GM23338 (cell line): ENCODE data around the gene PDE7B. TPM values are rescaled to one million over a fixed set of nuclear protein-coding genes. Genes with fewer than 3 reads are reported as not detected.

Source experiments
- ATAC-seq: fragments of 200-7000 bp; cut with Tn5 transposase; 3 replicates; pipeline ENCODE4 v1.9.1; 2020
- DNase-seq: peaks from one replicate; pipeline ENCODE4 v3.0.0-alpha.2; 2015; ENCODE audit warnings: low spot score
- H2AFZ ChIP-seq: fragments of 200-600 bp; sonication (generic); 2 replicates; pipeline ENCODE4 v1.8.0; 2016; ENCODE audit warnings: antibody characterized with exemption, mild to moderate bottlenecking, moderate library complexity
- H3F3A ChIP-seq: fragments of 200-600 bp; sonication (generic); replicated peaks from 2 replicates; pipeline ENCODE4 v1.8.0; 2017; ENCODE audit warnings: antibody characterized with exemption, mixed run types, low read depth
- H3K27ac ChIP-seq: fragments of 200-600 bp; sonication (generic); 2 replicates; pipeline ENCODE4 v1.6.1; 2016; ENCODE audit warnings: low read depth
- H3K27me3 ChIP-seq: fragments of 200-600 bp; sonication (generic); 2 replicates; pipeline ENCODE4 v1.8.0; 2016; ENCODE audit warnings: mild to moderate bottlenecking, mixed run types, moderate library complexity; ENCODE audit not compliant: insufficient read depth
- H3K36me3 ChIP-seq: fragments of 200-600 bp; sonication (generic); 2 replicates; pipeline ENCODE4 v1.8.0; 2016; ENCODE audit warnings: mild to moderate bottlenecking; ENCODE audit not compliant: insufficient read depth
- H3K4me1 ChIP-seq: fragments of 200-600 bp; sonication (generic); 2 replicates; pipeline ENCODE4 v1.8.0; 2016; ENCODE audit warnings: mild to moderate bottlenecking, moderate library complexity; ENCODE audit not compliant: insufficient read depth
- H3K4me2 ChIP-seq: fragments of 200-600 bp; sonication (generic); 2 replicates; pipeline ENCODE4 v1.7.1; 2017; ENCODE audit warnings: mixed run types
- H3K4me3 ChIP-seq: fragments of 200-600 bp; sonication (generic); 2 replicates; pipeline ENCODE4 v1.6.1; 2016; ENCODE audit warnings: mixed run types
- H3K79me2 ChIP-seq: fragments of 200-600 bp; sonication (generic); replicated peaks from 2 replicates; pipeline ENCODE4 v1.8.0; 2017; ENCODE audit warnings: mild to moderate bottlenecking; ENCODE audit not compliant: insufficient read depth
- H3K9me2 ChIP-seq: fragments of 200-600 bp; sonication (generic); 2 replicates; pipeline ENCODE4 v1.8.0; 2017; ENCODE audit not compliant: insufficient read depth
- H4K20me1 ChIP-seq: fragments of 200-600 bp; sonication (generic); replicated peaks from 2 replicates; pipeline ENCODE4 v1.8.0; 2017; ENCODE audit warnings: mild to moderate bottlenecking; ENCODE audit not compliant: insufficient read depth
- H3K27ac Mint-ChIP-seq: 2 replicates; pipeline ENCODE4 v1.8.0; 2020; ENCODE audit warnings: inconsistent platforms, mild to moderate bottlenecking, moderate library complexity, mixed read lengths
- H3K27me3 Mint-ChIP-seq: 3 replicates; pipeline ENCODE4 v1.8.0; 2022; ENCODE audit warnings: low read depth, mild to moderate bottlenecking, moderate library complexity, mixed read lengths, inconsistent platforms; ENCODE audit not compliant: insufficient read depth, poor library complexity
- H3K36me3 Mint-ChIP-seq: 3 replicates; pipeline ENCODE4 v1.8.0; 2021; ENCODE audit warnings: low read depth, mild to moderate bottlenecking, inconsistent platforms, moderate library complexity, mixed read lengths
- H3K4me1 Mint-ChIP-seq: 3 replicates; pipeline ENCODE4 v1.8.0; 2020; ENCODE audit warnings: mild to moderate bottlenecking, inconsistent platforms, mixed read lengths
- H3K4me3 Mint-ChIP-seq: 3 replicates; pipeline ENCODE4 v1.8.0; 2021; ENCODE audit warnings: moderate library complexity, mild to moderate bottlenecking, inconsistent platforms, mixed read lengths
- H3K9me3 Mint-ChIP-seq: 3 replicates; pipeline ENCODE4 v1.8.0; 2020; ENCODE audit warnings: moderate library complexity, mild to moderate bottlenecking, inconsistent platforms, mixed read lengths
- CREB1 ChIP-seq: fragments of 250-450 bp; sonication (Bioruptor Pico); IDR thresholded peaks from 2 replicates; pipeline ENCODE4 v1.5.0; 2020; ENCODE audit warnings: low read depth, mild to moderate bottlenecking, moderate library complexity
- CTCF ChIP-seq, 2 experiments: fragments of 200-600 bp in 1 of 2; sonication (generic) in 1 of 2; conservative IDR thresholded peaks; 2 replicates each; pipeline versions ENCODE4 v1.5.1 to v1.6.1; 2016 to 2017; ENCODE audit warnings: antibody characterized with exemption in 2 of 2, low read depth in 2 of 2, mild to moderate bottlenecking in 2 of 2, moderate library complexity in 1 of 2
- ETS1 ChIP-seq: IDR thresholded peaks from 2 replicates; pipeline ENCODE4 v1.6.1; 2016; ENCODE audit warnings: antibody characterized with exemption
- EZH2 ChIP-seq: fragments of 200-600 bp; sonication (generic); IDR thresholded peaks from one replicate; pipeline ENCODE4 v1.8.0; 2017; ENCODE audit warnings: antibody characterized with exemption, mild to moderate bottlenecking, low read depth; ENCODE audit not compliant: unreplicated experiment
- EZH2phosphoT487 ChIP-seq: fragments of 200-600 bp; sonication (generic); IDR thresholded peaks from one replicate; pipeline ENCODE4 v1.8.1; 2018; ENCODE audit warnings: antibody characterized with exemption; ENCODE audit not compliant: unreplicated experiment
- JUNB ChIP-seq: IDR thresholded peaks from one replicate; pipeline ENCODE4 v1.6.1; 2016; ENCODE audit warnings: antibody characterized with exemption; ENCODE audit not compliant: unreplicated experiment
- NANOG ChIP-seq: IDR thresholded peaks from 2 replicates; pipeline ENCODE4 v1.6.1; 2016; ENCODE audit warnings: antibody characterized with exemption, borderline replicate concordance
- POLR2AphosphoS5 ChIP-seq: IDR thresholded peaks from 2 replicates; pipeline ENCODE4 v1.6.1; 2016; ENCODE audit warnings: antibody characterized with exemption, low read depth
- REST ChIP-seq: IDR thresholded peaks from one replicate; pipeline ENCODE4 v1.6.1; 2018; ENCODE audit warnings: antibody characterized with exemption; ENCODE audit not compliant: unreplicated experiment
- STAT1 ChIP-seq: IDR thresholded peaks from one replicate; pipeline ENCODE4 v1.6.1; 2016; ENCODE audit warnings: antibody characterized with exemption; ENCODE audit not compliant: unreplicated experiment
- ZNF114 ChIP-seq: fragments of 250-450 bp; sonication (Bioruptor Pico); IDR thresholded peaks from 2 replicates; pipeline ENCODE4 v1.5.0; 2020; ENCODE audit warnings: mild to moderate bottlenecking, moderate library complexity
- ZNF331 ChIP-seq: fragments of 250-450 bp; sonication (Bioruptor Pico); IDR thresholded peaks from 2 replicates; pipeline ENCODE4 v1.5.0; 2020; ENCODE audit warnings: low read depth, mild to moderate bottlenecking, moderate library complexity
- ZNF462 ChIP-seq: fragments of 250-450 bp; sonication (Bioruptor Pico); IDR thresholded peaks from 2 replicates; pipeline ENCODE4 v1.5.0; 2020; ENCODE audit warnings: mild to moderate bottlenecking, moderate library complexity
- polyA plus RNA-seq: library from polyadenylated mRNA; unstranded; fragments of >200 nt; fragmentation: Nextera tagmentation; extraction: Ambion mirVana; gene quantifications from 2 replicates; pipeline ENCODE4 v1.2.1, GENCODE V29; 2016
- total RNA-seq: library from RNA; depleted of rRNA; stranded (reverse); fragments of >200 nt; shearing (Covaris generic); gene quantifications from 2 replicates; pipeline ENCODE4 v1.2.3, GENCODE V29; 2014

PDE7B gene
- total and polyA plus RNA-seq, 2 experiments from 2014 or later = 0.07 TPM; not detected in 1

- no peaks in the 10 kb centered on the region for H3K36me3 Mint-ChIP-seq
- H3K27me3 ChIP-seq = no peaks in the 10 kb centered on the region
- no peaks in the 10 kb centered on the region for H3K36me3 ChIP-seq
- no peak overlapping the region for H2AFZ ChIP-seq
- H3K27ac Mint-ChIP-seq = no peak overlapping the region
- no peak for DNase-seq
- no peaks in the 10 kb centered on the region for H4K20me1 ChIP-seq
- no peaks in the 10 kb centered on the region for H3F3A ChIP-seq
- no peak overlapping the region for H3K4me3 Mint-ChIP-seq
- H3K27me3 Mint-ChIP-seq = no peaks in the 10 kb centered on the region
- no peaks in the 10 kb centered on the region for H3K9me3 Mint-ChIP-seq
- H3K9me2 ChIP-seq = no peaks in the 10 kb centered on the region
- H3K4me2 ChIP-seq = no peak overlapping the region
- H3K4me3 ChIP-seq = no peak overlapping the region
- no peaks in the 10 kb centered on the region for H3K79me2 ChIP-seq
- no peaks in the 10 kb centered on the region for H3K4me1 ChIP-seq
- ATAC-seq = no peak
- H3K27ac ChIP-seq = no peak overlapping the region
- no peak for TF ChIP-seq NANOG
- no peak for TF ChIP-seq ETS1
- no peak for TF ChIP-seq JUNB
- no peak for TF ChIP-seq STAT1
- no peak for TF ChIP-seq ZNF462
- no peak for TF ChIP-seq EZH2phosphoT487
- no peak for TF ChIP-seq REST
- TF ChIP-seq ZNF114 (CRISPR knock-in tag) = no peak
- no peak for TF ChIP-seq EZH2
- TF ChIP-seq ZNF331 (CRISPR knock-in tag) = no peak
- no peak for TF ChIP-seq CTCF (conservative IDR thresholded peaks at IDR 0.05; ENCODE audit: low read depth in 2 of 2)
- no peak for TF ChIP-seq CREB1 (CRISPR knock-in tag)
- TF ChIP-seq POLR2AphosphoS5 = no peak
- no peaks in the 10 kb centered on the region for H3K4me1 Mint-ChIP-seq
Observed at GRCh38 chr6:135941275-135942025, 89.9 kb downstream of the PDE7B start.
